Endothelial cell of umbilical vein (primary cell): Measurements from ENCODE around the gene SMPD1.

Experiments
- CTCF ChIP-seq, 2 donors: IDR thresholded peaks; 1 replicate in 1 of 2; 2 replicates in 1 of 2; pipeline ENCODE4 v1.5.1; 2011; ENCODE audit warnings: low read length in 2 of 2, mild to moderate bottlenecking in 2 of 2, moderate library complexity in 2 of 2, control low read depth in 1 of 2, inconsistent platforms in 1 of 2, low read depth in 1 of 2; ENCODE audit not compliant: insufficient read depth in 1 of 2; ENCODE audit errors: extremely low read depth in 1 of 2
- EZH2 ChIP-seq: IDR thresholded peaks from 2 replicates; pipeline ENCODE4 v1.6.1; 2012; ENCODE audit warnings: borderline replicate concordance, low read depth, mild to moderate bottlenecking, moderate library complexity, low read length, inconsistent platforms; ENCODE audit not compliant: severe bottlenecking
- FOS ChIP-seq: IDR thresholded peaks from 2 replicates; pipeline ENCODE4 v1.6.1; 2011; ENCODE audit warnings: mild to moderate bottlenecking, low read length, moderate library complexity, borderline replicate concordance; ENCODE audit not compliant: insufficient read depth
- JUN ChIP-seq: IDR thresholded peaks from 2 replicates; pipeline ENCODE4 v1.6.1; 2011; ENCODE audit warnings: borderline replicate concordance, low read depth; ENCODE audit not compliant: insufficient read length, insufficient read depth
- MAX ChIP-seq: IDR thresholded peaks from 2 replicates; pipeline ENCODE4 v1.6.1; 2011; ENCODE audit not compliant: insufficient read depth, insufficient read length
- MYC ChIP-seq: IDR thresholded peaks from one replicate; pipeline ENCODE4 v1.6.1; 2011; ENCODE audit warnings: mild to moderate bottlenecking, low read depth, low read length
- POLR2A ChIP-seq: IDR thresholded peaks from 2 replicates; pipeline ENCODE4 v1.6.1; 2012; ENCODE audit warnings: low read depth, mild to moderate bottlenecking, control low read depth, low read length
- POLR2AphosphoS5 ChIP-seq: IDR thresholded peaks from 2 replicates; pipeline ENCODE4 v1.6.1; 2012; ENCODE audit warnings: low read depth, mild to moderate bottlenecking, control low read depth, low read length, moderate library complexity; ENCODE audit not compliant: insufficient read depth

- TF ChIP-seq EZH2 (no peak), CTCF (IDR thresholded peaks at IDR 0.05; ENCODE audit: extremely low read depth in 1 of 2, insufficient read depth in 1 of 2, low read depth in 1 of 2, low read length in 2 of 2) (no peak), POLR2A (no peak), MAX (no peak), FOS (no peak), POLR2AphosphoS5 (no peak), MYC (no peak), JUN (no peak)
Observed at GRCh38 chr11:6403539-6403938, 13.3 kb downstream of the SMPD1 start.
